Smooth muscle cell (in vitro differentiated cells): ENCODE results near the gene FAS. TPM values are rescaled to one million over a fixed set of nuclear protein-coding genes. Genes with fewer than 3 reads are reported as not detected.

Experiments used
- DNase-seq: peaks from one replicate; lab custom pipeline; 2025; ENCODE audit not compliant: unreplicated experiment; lab: John Stamatoyannopoulos, UW
- H2AFZ ChIP-seq: fragments of 200-600 bp; sonication (generic); 2 replicates; pipeline ENCODE4 v1.6.0; 2016; ENCODE audit warnings: antibody characterized with exemption, low read depth, mild to moderate bottlenecking
- H3F3A ChIP-seq: fragments of 200-600 bp; sonication (generic); 2 replicates; pipeline ENCODE4 v1.6.0; 2017; ENCODE audit warnings: antibody characterized with exemption, low read depth
- H3K27ac ChIP-seq: fragments of 200-600 bp; sonication (generic); 2 replicates; pipeline ENCODE4 v1.5.1; 2016; ENCODE audit warnings: low read depth, mild to moderate bottlenecking
- H3K27me3 ChIP-seq: fragments of 200-600 bp; sonication (generic); 2 replicates; pipeline ENCODE4 v1.6.1; 2016; ENCODE audit warnings: low read depth, mild to moderate bottlenecking
- H3K36me3 ChIP-seq: fragments of 200-600 bp; sonication (generic); 2 replicates; pipeline ENCODE4 v1.5.1; 2016; ENCODE audit warnings: low read depth
- H3K4me1 ChIP-seq: fragments of 200-600 bp; sonication (generic); 2 replicates; pipeline ENCODE4 v1.5.1; 2016; ENCODE audit warnings: low read depth
- H3K4me2 ChIP-seq: fragments of 200-600 bp; sonication (generic); 2 replicates; pipeline ENCODE4 v1.6.0; 2016; ENCODE audit warnings: mild to moderate bottlenecking
- H3K4me3 ChIP-seq: fragments of 200-600 bp; sonication (generic); 2 replicates; pipeline ENCODE4 v1.5.1; 2016; ENCODE audit warnings: mild to moderate bottlenecking
- H3K79me2 ChIP-seq: fragments of 200-600 bp; sonication (generic); 2 replicates; pipeline ENCODE4 v1.6.0; 2016; ENCODE audit warnings: low read depth, mild to moderate bottlenecking
- H3K9ac ChIP-seq: fragments of 200-600 bp; sonication (generic); 2 replicates; pipeline ENCODE4 v1.6.0; 2016; ENCODE audit warnings: low read depth
- H3K9me3 ChIP-seq: fragments of 200-600 bp; sonication (generic); replicated peaks from 2 replicates; pipeline ENCODE4 v1.5.1; 2016; ENCODE audit warnings: low read depth
- H4K20me1 ChIP-seq: fragments of 200-600 bp; sonication (generic); 2 replicates; pipeline ENCODE4 v1.6.0; 2016; ENCODE audit warnings: low read depth
- CTCF ChIP-seq: fragments of 200-600 bp; sonication (generic); IDR thresholded peaks from 2 replicates; pipeline ENCODE4 v1.5.1; 2017; ENCODE audit warnings: borderline replicate concordance, mild to moderate bottlenecking, antibody characterized with exemption; ENCODE audit not compliant: insufficient read depth, poor library complexity, severe bottlenecking
- WGBS: methylation state at CpG from one replicate; pipeline ENCODE4 v1.1.7; 2016; ENCODE audit warnings: low lambda C conversion rate; 5-methylcytosine and 5-hydroxymethylcytosine counted together
- polyA plus RNA-seq: library from polyadenylated mRNA; unstranded; fragments of >200 nt; fragmentation: Nextera tagmentation; extraction: Ambion mirVana; gene quantifications from 2 replicates; pipeline ENCODE4 v1.2.1, GENCODE V29; 2016
- total RNA-seq: library from RNA; depleted of rRNA; stranded (reverse); fragments of >200 nt; gene quantifications from 2 replicates; pipeline ENCODE4 v1.2.3, GENCODE V29; 2014

FAS gene
- total and polyA plus RNA-seq, 2 experiments from 2014 or later: 14.4 to 21.8 TPM

GRCh38 chr10:88982366-88982765, 8.2 kb upstream of the FAS start:
- Histone ChIP-seq H3K27me3 (no peaks in the 10 kb centered on the region), H3K4me1 (peaks cover 19% of the 10 kb centered on the region), H4K20me1 (no peaks in the 10 kb centered on the region), H3K4me2 (peak overlapping the region; percentile 65), H3K36me3 (no peaks in the 10 kb centered on the region), H2AFZ (no peak overlapping the region), H3F3A (no peaks in the 10 kb centered on the region), H3K9ac (no peak overlapping the region), H3K79me2 (no peaks in the 10 kb centered on the region), H3K4me3 (no peak overlapping the region), H3K27ac (peak overlapping the region; percentile 12), H3K9me3 (no peaks in the 10 kb centered on the region)
- no peak for DNase-seq
- 75% methylated on average over 2 of the region's 2 CpGs for WGBS
- no peak for TF ChIP-seq CTCF

- H4K20me1 ChIP-seq: no peaks in the 10 kb centered on the region
- H3K9ac ChIP-seq: no peak overlapping the region
- no peak overlapping the region for H3K4me3 ChIP-seq
- peak overlapping the region; percentile 2 for H3K27ac ChIP-seq
- H3K9me3 ChIP-seq: no peaks in the 10 kb centered on the region
- no peaks in the 10 kb centered on the region for H3K27me3 ChIP-seq
- H3K4me1 ChIP-seq: peaks cover 19% of the 10 kb centered on the region
- whole genome bisulfite sequencing: 22% methylated on average over 2 of the region's 2 CpGs
- no peaks in the 10 kb centered on the region for H3K36me3 ChIP-seq
- H2AFZ ChIP-seq: no peak overlapping the region
- H3F3A ChIP-seq: no peaks in the 10 kb centered on the region
- H3K79me2 ChIP-seq: no peaks in the 10 kb centered on the region
- peak overlapping the region; percentile 65 for H3K4me2 ChIP-seq
- TF ChIP-seq CTCF: no peak
- DNase-seq: no peak
These were observed 7.4 kb upstream of the FAS start for GRCh38 chr10:88983206-88983605.

GRCh38 chr10:88983939-88984338, 6.7 kb upstream of the FAS start:
- TF ChIP-seq CTCF: no peak
- Histone ChIP-seq H2AFZ (no peak overlapping the region), H3K27ac (no peak overlapping the region), H3F3A (no peaks in the 10 kb centered on the region), H3K36me3 (no peaks in the 10 kb centered on the region), H3K9me3 (no peaks in the 10 kb centered on the region), H3K4me1 (peaks cover 15% of the 10 kb centered on the region), H3K4me2 (no peak overlapping the region), H3K27me3 (no peaks in the 10 kb centered on the region), H3K9ac (no peak overlapping the region), H3K79me2 (no peaks in the 10 kb centered on the region), H3K4me3 (no peak overlapping the region), H4K20me1 (no peaks in the 10 kb centered on the region)
- no peak for DNase-seq
- WGBS: 87% methylated on average over 1 of the region's 1 CpG

GRCh38 chr10:88984525-88984924, 6.1 kb upstream of the FAS start:
- Histone ChIP-seq H3K79me2 (no peaks in the 10 kb centered on the region), H3K4me3 (no peak overlapping the region), H3K4me1 (peaks cover 13% of the 10 kb centered on the region), H3K9ac (no peak overlapping the region), H2AFZ (no peak overlapping the region), H3K27me3 (no peaks in the 10 kb centered on the region), H3K9me3 (no peaks in the 10 kb centered on the region), H3K36me3 (no peaks in the 10 kb centered on the region), H3K27ac (no peak overlapping the region), H3F3A (no peaks in the 10 kb centered on the region), H4K20me1 (no peaks in the 10 kb centered on the region), H3K4me2 (no peak overlapping the region)
- no peak for DNase-seq
- TF ChIP-seq CTCF: no peak
